GM23338 (cell line): ENCODE measurements around the gene YPEL4. TPM values are rescaled to one million over a fixed set of nuclear protein-coding genes. Genes with fewer than 3 reads are reported as not detected.

Source experiments
- ATAC-seq: fragments of 200-7000 bp; cut with Tn5 transposase; 3 replicates; pipeline ENCODE4 v1.9.1; 2020
- DNase-seq: peaks from one replicate; pipeline ENCODE4 v3.0.0-alpha.2; 2015; ENCODE audit warnings: low spot score
- H2AFZ ChIP-seq: fragments of 200-600 bp; sonication (generic); 2 replicates; pipeline ENCODE4 v1.8.0; 2016; ENCODE audit warnings: antibody characterized with exemption, mild to moderate bottlenecking, moderate library complexity
- H3F3A ChIP-seq: fragments of 200-600 bp; sonication (generic); replicated peaks from 2 replicates; pipeline ENCODE4 v1.8.0; 2017; ENCODE audit warnings: antibody characterized with exemption, mixed run types, low read depth
- H3K27ac ChIP-seq: fragments of 200-600 bp; sonication (generic); 2 replicates; pipeline ENCODE4 v1.6.1; 2016; ENCODE audit warnings: low read depth
- H3K27me3 ChIP-seq: fragments of 200-600 bp; sonication (generic); 2 replicates; pipeline ENCODE4 v1.8.0; 2016; ENCODE audit warnings: mild to moderate bottlenecking, mixed run types, moderate library complexity; ENCODE audit not compliant: insufficient read depth
- H3K36me3 ChIP-seq: fragments of 200-600 bp; sonication (generic); 2 replicates; pipeline ENCODE4 v1.8.0; 2016; ENCODE audit warnings: mild to moderate bottlenecking; ENCODE audit not compliant: insufficient read depth
- H3K4me1 ChIP-seq: fragments of 200-600 bp; sonication (generic); 2 replicates; pipeline ENCODE4 v1.8.0; 2016; ENCODE audit warnings: mild to moderate bottlenecking, moderate library complexity; ENCODE audit not compliant: insufficient read depth
- H3K4me2 ChIP-seq: fragments of 200-600 bp; sonication (generic); 2 replicates; pipeline ENCODE4 v1.7.1; 2017; ENCODE audit warnings: mixed run types
- H3K4me3 ChIP-seq: fragments of 200-600 bp; sonication (generic); 2 replicates; pipeline ENCODE4 v1.6.1; 2016; ENCODE audit warnings: mixed run types
- H3K79me2 ChIP-seq: fragments of 200-600 bp; sonication (generic); replicated peaks from 2 replicates; pipeline ENCODE4 v1.8.0; 2017; ENCODE audit warnings: mild to moderate bottlenecking; ENCODE audit not compliant: insufficient read depth
- H3K9me2 ChIP-seq: fragments of 200-600 bp; sonication (generic); 2 replicates; pipeline ENCODE4 v1.8.0; 2017; ENCODE audit not compliant: insufficient read depth
- H4K20me1 ChIP-seq: fragments of 200-600 bp; sonication (generic); replicated peaks from 2 replicates; pipeline ENCODE4 v1.8.0; 2017; ENCODE audit warnings: mild to moderate bottlenecking; ENCODE audit not compliant: insufficient read depth
- H3K27ac Mint-ChIP-seq: 2 replicates; pipeline ENCODE4 v1.8.0; 2020; ENCODE audit warnings: inconsistent platforms, mild to moderate bottlenecking, moderate library complexity, mixed read lengths
- H3K27me3 Mint-ChIP-seq: 3 replicates; pipeline ENCODE4 v1.8.0; 2022; ENCODE audit warnings: low read depth, mild to moderate bottlenecking, moderate library complexity, mixed read lengths, inconsistent platforms; ENCODE audit not compliant: insufficient read depth, poor library complexity
- H3K36me3 Mint-ChIP-seq: 3 replicates; pipeline ENCODE4 v1.8.0; 2021; ENCODE audit warnings: low read depth, mild to moderate bottlenecking, inconsistent platforms, moderate library complexity, mixed read lengths
- H3K4me1 Mint-ChIP-seq: 3 replicates; pipeline ENCODE4 v1.8.0; 2020; ENCODE audit warnings: mild to moderate bottlenecking, inconsistent platforms, mixed read lengths
- H3K4me3 Mint-ChIP-seq: 3 replicates; pipeline ENCODE4 v1.8.0; 2021; ENCODE audit warnings: moderate library complexity, mild to moderate bottlenecking, inconsistent platforms, mixed read lengths
- H3K9me3 Mint-ChIP-seq: 3 replicates; pipeline ENCODE4 v1.8.0; 2020; ENCODE audit warnings: moderate library complexity, mild to moderate bottlenecking, inconsistent platforms, mixed read lengths
- CREB1 ChIP-seq: fragments of 250-450 bp; sonication (Bioruptor Pico); IDR thresholded peaks from 2 replicates; pipeline ENCODE4 v1.5.0; 2020; ENCODE audit warnings: low read depth, mild to moderate bottlenecking, moderate library complexity
- EZH2 ChIP-seq: fragments of 200-600 bp; sonication (generic); IDR thresholded peaks from one replicate; pipeline ENCODE4 v1.8.0; 2017; ENCODE audit warnings: antibody characterized with exemption, mild to moderate bottlenecking, low read depth; ENCODE audit not compliant: unreplicated experiment
- JUNB ChIP-seq: IDR thresholded peaks from one replicate; pipeline ENCODE4 v1.6.1; 2016; ENCODE audit warnings: antibody characterized with exemption; ENCODE audit not compliant: unreplicated experiment
- POLR2AphosphoS5 ChIP-seq: IDR thresholded peaks from 2 replicates; pipeline ENCODE4 v1.6.1; 2016; ENCODE audit warnings: antibody characterized with exemption, low read depth
- STAT1 ChIP-seq: IDR thresholded peaks from one replicate; pipeline ENCODE4 v1.6.1; 2016; ENCODE audit warnings: antibody characterized with exemption; ENCODE audit not compliant: unreplicated experiment
- ZNF114 ChIP-seq: fragments of 250-450 bp; sonication (Bioruptor Pico); IDR thresholded peaks from 2 replicates; pipeline ENCODE4 v1.5.0; 2020; ENCODE audit warnings: mild to moderate bottlenecking, moderate library complexity
- ZNF331 ChIP-seq: fragments of 250-450 bp; sonication (Bioruptor Pico); IDR thresholded peaks from 2 replicates; pipeline ENCODE4 v1.5.0; 2020; ENCODE audit warnings: low read depth, mild to moderate bottlenecking, moderate library complexity
- polyA plus RNA-seq: library from polyadenylated mRNA; unstranded; fragments of >200 nt; fragmentation: Nextera tagmentation; extraction: Ambion mirVana; gene quantifications from 2 replicates; pipeline ENCODE4 v1.2.1, GENCODE V29; 2016
- total RNA-seq: library from RNA; depleted of rRNA; stranded (reverse); fragments of >200 nt; shearing (Covaris generic); gene quantifications from 2 replicates; pipeline ENCODE4 v1.2.3, GENCODE V29; 2014
- TF ChIP-seq, protein P1 (sequence below): IDR thresholded peaks from one replicate; pipeline ENCODE4 v1.6.1; 2018; ENCODE audit warnings: antibody characterized with exemption; ENCODE audit not compliant: unreplicated experiment
- TF ChIP-seq, protein P2 (sequence below): fragments of 250-450 bp; sonication (Bioruptor Pico); IDR thresholded peaks from 2 replicates; pipeline ENCODE4 v1.5.0; 2020; ENCODE audit warnings: mild to moderate bottlenecking, moderate library complexity
- TF ChIP-seq, protein P3 (sequence below), 2 experiments: fragments of 200-600 bp in 1 of 2; sonication (generic) in 1 of 2; conservative IDR thresholded peaks; 2 replicates each; pipeline versions ENCODE4 v1.5.1 to v1.6.1; 2016 to 2017; ENCODE audit warnings: antibody characterized with exemption in 2 of 2, low read depth in 2 of 2, mild to moderate bottlenecking in 2 of 2, moderate library complexity in 1 of 2
- TF ChIP-seq, protein P4 (sequence below): IDR thresholded peaks from 2 replicates; pipeline ENCODE4 v1.6.1; 2016; ENCODE audit warnings: antibody characterized with exemption

YPEL4 gene
- total and polyA plus RNA-seq, 2 experiments from 2014 or later, result 1.1 TPM; not detected in 1

DNA sequence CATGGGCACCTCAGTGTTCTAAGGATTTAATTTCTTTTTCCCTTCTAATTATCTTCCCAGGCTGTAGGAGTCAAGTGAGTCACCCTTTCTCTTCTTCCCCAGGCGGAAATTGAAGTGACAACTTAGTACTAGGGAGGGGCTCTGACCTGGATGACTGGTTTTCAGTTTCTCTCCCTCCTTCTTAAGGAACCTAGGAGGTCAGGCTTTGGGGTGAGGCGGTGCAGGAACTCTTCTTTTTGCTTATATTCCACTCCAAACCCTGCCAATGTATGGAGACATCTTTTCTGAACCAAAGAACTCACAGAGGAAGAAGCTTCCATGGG lies 30.8 kb upstream of the YPEL4 start:
- H3K36me3 ChIP-seq, result peaks cover 4% of the 10 kb centered on the region
- Mint-ChIP-seq H3K4me1 (peaks cover 14% of the 10 kb centered on the region; the same call in 2 of the 3 replicates), H3K27ac (peak overlapping the region; percentile 41; the same call in 1 of the 2 replicates), H3K9me3 (no peaks in the 10 kb centered on the region), H3K27me3 (no peaks in the 10 kb centered on the region), H3K36me3 (peaks cover 56% of the 10 kb centered on the region), H3K4me3 (no peak overlapping the region)
- TF ChIP-seq JUNB, result no peak
- TF ChIP-seq POLR2AphosphoS5, result no peak
- TF ChIP-seq ZNF114 (CRISPR knock-in tag), result no peak
- TF ChIP-seq, protein P1, sequence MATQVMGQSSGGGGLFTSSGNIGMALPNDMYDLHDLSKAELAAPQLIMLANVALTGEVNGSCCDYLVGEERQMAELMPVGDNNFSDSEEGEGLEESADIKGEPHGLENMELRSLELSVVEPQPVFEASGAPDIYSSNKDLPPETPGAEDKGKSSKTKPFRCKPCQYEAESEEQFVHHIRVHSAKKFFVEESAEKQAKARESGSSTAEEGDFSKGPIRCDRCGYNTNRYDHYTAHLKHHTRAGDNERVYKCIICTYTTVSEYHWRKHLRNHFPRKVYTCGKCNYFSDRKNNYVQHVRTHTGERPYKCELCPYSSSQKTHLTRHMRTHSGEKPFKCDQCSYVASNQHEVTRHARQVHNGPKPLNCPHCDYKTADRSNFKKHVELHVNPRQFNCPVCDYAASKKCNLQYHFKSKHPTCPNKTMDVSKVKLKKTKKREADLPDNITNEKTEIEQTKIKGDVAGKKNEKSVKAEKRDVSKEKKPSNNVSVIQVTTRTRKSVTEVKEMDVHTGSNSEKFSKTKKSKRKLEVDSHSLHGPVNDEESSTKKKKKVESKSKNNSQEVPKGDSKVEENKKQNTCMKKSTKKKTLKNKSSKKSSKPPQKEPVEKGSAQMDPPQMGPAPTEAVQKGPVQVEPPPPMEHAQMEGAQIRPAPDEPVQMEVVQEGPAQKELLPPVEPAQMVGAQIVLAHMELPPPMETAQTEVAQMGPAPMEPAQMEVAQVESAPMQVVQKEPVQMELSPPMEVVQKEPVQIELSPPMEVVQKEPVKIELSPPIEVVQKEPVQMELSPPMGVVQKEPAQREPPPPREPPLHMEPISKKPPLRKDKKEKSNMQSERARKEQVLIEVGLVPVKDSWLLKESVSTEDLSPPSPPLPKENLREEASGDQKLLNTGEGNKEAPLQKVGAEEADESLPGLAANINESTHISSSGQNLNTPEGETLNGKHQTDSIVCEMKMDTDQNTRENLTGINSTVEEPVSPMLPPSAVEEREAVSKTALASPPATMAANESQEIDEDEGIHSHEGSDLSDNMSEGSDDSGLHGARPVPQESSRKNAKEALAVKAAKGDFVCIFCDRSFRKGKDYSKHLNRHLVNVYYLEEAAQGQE, result no peak
- TF ChIP-seq CREB1 (CRISPR knock-in tag), result no peak
- TF ChIP-seq STAT1, result no peak
- TF ChIP-seq, protein P2, sequence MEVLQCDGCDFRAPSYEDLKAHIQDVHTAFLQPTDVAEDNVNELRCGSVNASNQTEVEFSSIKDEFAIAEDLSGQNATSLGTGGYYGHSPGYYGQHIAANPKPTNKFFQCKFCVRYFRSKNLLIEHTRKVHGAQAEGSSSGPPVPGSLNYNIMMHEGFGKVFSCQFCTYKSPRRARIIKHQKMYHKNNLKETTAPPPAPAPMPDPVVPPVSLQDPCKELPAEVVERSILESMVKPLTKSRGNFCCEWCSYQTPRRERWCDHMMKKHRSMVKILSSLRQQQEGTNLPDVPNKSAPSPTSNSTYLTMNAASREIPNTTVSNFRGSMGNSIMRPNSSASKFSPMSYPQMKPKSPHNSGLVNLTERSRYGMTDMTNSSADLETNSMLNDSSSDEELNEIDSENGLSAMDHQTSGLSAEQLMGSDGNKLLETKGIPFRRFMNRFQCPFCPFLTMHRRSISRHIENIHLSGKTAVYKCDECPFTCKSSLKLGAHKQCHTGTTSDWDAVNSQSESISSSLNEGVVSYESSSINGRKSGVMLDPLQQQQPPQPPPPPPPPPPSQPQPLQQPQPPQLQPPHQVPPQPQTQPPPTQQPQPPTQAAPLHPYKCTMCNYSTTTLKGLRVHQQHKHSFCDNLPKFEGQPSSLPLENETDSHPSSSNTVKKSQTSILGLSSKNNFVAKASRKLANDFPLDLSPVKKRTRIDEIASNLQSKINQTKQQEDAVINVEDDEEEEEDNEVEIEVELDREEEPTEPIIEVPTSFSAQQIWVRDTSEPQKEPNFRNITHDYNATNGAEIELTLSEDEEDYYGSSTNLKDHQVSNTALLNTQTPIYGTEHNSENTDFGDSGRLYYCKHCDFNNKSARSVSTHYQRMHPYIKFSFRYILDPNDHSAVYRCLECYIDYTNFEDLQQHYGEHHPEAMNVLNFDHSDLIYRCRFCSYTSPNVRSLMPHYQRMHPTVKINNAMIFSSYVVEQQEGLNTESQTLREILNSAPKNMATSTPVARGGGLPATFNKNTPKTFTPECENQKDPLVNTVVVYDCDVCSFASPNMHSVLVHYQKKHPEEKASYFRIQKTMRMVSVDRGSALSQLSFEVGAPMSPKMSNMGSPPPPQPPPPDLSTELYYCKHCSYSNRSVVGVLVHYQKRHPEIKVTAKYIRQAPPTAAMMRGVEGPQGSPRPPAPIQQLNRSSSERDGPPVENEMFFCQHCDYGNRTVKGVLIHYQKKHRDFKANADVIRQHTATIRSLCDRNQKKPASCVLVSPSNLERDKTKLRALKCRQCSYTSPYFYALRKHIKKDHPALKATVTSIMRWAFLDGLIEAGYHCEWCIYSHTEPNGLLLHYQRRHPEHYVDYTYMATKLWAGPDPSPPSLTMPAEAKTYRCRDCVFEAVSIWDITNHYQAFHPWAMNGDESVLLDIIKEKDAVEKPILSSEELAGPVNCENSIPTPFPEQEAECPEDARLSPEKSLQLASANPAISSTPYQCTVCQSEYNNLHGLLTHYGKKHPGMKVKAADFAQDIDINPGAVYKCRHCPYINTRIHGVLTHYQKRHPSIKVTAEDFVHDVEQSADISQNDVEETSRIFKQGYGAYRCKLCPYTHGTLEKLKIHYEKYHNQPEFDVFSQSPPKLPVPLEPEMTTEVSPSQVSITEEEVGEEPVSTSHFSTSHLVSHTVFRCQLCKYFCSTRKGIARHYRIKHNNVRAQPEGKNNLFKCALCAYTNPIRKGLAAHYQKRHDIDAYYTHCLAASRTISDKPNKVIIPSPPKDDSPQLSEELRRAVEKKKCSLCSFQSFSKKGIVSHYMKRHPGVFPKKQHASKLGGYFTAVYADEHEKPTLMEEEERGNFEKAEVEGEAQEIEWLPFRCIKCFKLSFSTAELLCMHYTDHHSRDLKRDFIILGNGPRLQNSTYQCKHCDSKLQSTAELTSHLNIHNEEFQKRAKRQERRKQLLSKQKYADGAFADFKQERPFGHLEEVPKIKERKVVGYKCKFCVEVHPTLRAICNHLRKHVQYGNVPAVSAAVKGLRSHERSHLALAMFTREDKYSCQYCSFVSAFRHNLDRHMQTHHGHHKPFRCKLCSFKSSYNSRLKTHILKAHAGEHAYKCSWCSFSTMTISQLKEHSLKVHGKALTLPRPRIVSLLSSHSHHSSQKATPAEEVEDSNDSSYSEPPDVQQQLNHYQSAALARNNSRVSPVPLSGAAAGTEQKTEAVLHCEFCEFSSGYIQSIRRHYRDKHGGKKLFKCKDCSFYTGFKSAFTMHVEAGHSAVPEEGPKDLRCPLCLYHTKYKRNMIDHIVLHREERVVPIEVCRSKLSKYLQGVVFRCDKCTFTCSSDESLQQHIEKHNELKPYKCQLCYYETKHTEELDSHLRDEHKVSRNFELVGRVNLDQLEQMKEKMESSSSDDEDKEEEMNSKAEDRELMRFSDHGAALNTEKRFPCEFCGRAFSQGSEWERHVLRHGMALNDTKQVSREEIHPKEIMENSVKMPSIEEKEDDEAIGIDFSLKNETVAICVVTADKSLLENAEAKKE (CRISPR knock-in tag), result no peak
- TF ChIP-seq, protein P3, sequence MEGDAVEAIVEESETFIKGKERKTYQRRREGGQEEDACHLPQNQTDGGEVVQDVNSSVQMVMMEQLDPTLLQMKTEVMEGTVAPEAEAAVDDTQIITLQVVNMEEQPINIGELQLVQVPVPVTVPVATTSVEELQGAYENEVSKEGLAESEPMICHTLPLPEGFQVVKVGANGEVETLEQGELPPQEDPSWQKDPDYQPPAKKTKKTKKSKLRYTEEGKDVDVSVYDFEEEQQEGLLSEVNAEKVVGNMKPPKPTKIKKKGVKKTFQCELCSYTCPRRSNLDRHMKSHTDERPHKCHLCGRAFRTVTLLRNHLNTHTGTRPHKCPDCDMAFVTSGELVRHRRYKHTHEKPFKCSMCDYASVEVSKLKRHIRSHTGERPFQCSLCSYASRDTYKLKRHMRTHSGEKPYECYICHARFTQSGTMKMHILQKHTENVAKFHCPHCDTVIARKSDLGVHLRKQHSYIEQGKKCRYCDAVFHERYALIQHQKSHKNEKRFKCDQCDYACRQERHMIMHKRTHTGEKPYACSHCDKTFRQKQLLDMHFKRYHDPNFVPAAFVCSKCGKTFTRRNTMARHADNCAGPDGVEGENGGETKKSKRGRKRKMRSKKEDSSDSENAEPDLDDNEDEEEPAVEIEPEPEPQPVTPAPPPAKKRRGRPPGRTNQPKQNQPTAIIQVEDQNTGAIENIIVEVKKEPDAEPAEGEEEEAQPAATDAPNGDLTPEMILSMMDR (conservative IDR thresholded peaks at IDR 0.05; ENCODE audit: low read depth in 2 of 2), result no peak
- TF ChIP-seq ZNF331 (CRISPR knock-in tag), result no peak
- TF ChIP-seq, protein P4, sequence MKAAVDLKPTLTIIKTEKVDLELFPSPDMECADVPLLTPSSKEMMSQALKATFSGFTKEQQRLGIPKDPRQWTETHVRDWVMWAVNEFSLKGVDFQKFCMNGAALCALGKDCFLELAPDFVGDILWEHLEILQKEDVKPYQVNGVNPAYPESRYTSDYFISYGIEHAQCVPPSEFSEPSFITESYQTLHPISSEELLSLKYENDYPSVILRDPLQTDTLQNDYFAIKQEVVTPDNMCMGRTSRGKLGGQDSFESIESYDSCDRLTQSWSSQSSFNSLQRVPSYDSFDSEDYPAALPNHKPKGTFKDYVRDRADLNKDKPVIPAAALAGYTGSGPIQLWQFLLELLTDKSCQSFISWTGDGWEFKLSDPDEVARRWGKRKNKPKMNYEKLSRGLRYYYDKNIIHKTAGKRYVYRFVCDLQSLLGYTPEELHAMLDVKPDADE, result no peak
- TF ChIP-seq EZH2, result no peak
- 0 out of 2 replicates have a peak, but pooled peaks cover 4% of the 10 kb centered on the region for H3F3A ChIP-seq
- peaks cover 20% of the 10 kb centered on the region for H4K20me1 ChIP-seq
- ATAC-seq (no peak), DNase-seq (no peak)
- H3K9me2 ChIP-seq, result no peaks in the 10 kb centered on the region
- no peaks in the 10 kb centered on the region for H3K27me3 ChIP-seq
- no peak overlapping the region for H3K27ac ChIP-seq
- H3K4me3 ChIP-seq, result no peak overlapping the region
- no peak overlapping the region for H2AFZ ChIP-seq
- peaks cover 11% of the 10 kb centered on the region for H3K4me1 ChIP-seq
- H3K4me2 ChIP-seq, result no peak overlapping the region
- H3K79me2 ChIP-seq, result peaks cover 70% of the 10 kb centered on the region
